ENCODE results near the gene RGL2. TPM values are rescaled to one million over a fixed set of nuclear protein-coding genes. Genes with fewer than 3 reads are reported as not detected.
"Not testable (repeated sequence)": the region's sequence is repeated elsewhere in the genome, so short reads cannot be mapped to it uniquely, and the experiment has no call there.

Gene RGL2
- total RNA-seq, 1 donor from 2014 or later, result 15.4 TPM

DNA sequence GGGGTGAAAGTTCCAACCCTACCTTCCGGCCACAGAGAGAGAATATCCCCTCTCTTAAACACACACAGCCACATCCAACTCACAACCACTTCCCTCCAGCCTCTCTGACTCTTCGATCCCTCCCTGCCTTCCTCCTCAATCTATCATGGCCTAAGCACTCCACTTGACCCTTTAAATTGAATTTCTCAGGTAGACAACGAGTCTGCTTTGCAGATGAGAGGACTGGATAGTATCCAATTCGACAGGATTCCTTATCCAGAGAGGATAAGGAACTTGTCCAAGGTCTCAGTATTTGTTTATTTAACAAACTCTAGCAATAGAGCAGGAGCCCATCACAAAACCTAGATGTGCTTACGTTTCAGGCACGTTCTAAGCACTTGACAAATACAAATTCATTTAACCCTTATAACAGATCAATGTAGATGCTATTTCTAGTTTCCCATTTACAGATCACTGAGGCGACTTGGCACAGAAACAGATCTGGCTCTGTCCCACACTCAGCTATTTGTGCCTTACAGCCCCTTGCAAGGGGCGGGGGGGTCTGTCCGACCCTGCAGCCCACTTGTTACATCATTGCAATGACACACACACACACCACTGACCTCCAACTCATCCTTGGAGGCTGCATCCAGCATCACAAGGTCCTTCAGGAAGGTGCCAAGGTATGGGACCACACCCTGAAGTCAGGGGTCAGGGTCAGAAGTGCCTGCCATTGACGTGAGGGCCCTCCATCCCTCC is 4.5 kb downstream of the RGL2 start:
- DNase-seq (ENCODE audit: low spot score), result no peak

DNA sequence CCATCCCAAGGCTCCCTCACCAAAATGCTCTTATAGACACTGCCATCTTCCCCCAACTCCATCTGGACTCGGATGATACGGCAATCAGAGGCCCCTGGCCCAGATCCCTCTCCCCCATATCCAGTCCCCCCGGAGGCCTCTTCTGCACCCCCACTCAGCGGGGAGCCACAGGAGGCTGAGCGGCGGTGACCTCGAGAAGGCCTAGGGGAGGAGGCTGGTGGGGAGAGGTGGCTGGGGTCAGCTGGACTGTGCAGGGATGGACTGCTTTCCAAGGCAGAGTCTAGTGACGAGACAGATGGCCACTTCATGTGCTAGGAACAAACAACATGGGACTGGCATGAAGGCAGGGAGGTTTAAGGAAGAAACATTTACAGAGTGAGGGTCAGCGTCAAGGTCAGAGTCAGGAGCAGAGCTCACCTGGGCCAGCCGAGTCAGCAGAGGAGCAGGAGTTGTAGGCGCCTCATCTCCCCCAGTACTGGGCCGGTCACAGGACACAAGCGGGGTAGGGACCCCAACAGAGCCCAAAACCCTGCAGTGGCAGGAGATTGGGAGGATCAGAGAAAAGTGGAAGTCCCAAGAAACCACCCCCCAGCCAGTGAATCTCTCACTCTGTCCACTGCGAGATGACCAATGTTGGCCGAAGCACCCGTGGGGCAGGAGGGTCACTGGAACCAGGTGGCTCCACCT is 5.6 kb downstream of the RGL2 start:
- no peak for DNase-seq (ENCODE audit: low spot score)

DNA sequence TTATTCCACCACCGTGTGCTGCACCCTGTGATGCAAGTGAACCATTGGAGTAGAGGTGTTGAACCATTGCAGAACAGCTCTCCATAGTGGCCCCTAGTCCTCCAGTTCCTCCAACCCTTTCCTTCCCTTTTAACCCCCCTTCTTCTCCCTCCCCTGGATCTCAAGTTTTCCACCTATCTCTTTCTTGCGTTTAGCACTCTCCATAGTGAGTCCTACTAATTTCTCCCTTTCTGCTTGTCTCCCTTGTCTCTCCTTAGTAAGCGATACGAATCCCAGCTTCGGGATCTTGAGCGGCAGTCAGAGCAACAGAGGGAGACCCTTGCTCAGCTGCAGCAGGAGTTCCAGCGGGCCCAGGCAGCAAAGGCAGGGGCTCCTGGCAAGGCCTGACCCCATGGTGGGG is 8.3 kb downstream of the RGL2 start:
- no peak for DNase-seq (ENCODE audit: low spot score)

DNA sequence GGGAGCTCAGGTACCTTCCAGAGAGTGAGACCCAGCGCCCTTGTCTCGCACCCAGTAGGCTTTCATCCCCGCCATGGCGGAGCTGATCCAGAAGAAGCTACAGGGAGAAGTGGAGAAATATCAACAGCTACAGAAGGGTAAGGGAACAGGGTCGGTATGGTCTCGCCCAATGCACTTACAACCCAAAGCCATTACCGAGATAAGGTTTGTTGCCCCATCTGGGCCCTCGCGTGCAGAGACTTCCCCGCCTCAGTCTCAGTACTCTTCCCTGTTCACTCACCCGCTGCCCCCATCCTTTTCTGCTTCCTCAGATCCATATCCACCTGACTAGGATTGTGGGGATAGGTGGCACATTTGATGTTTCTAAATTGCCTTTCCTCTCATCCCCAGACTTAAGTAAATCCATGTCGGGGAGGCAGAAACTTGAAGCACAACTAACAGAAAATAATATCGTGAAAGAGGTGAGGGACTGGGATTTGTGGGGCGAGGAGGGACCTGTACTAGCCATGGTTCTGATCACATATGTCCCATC is 8.9 kb downstream of the RGL2 start:
- no peak for DNase-seq (ENCODE audit: low spot score)

DNA sequence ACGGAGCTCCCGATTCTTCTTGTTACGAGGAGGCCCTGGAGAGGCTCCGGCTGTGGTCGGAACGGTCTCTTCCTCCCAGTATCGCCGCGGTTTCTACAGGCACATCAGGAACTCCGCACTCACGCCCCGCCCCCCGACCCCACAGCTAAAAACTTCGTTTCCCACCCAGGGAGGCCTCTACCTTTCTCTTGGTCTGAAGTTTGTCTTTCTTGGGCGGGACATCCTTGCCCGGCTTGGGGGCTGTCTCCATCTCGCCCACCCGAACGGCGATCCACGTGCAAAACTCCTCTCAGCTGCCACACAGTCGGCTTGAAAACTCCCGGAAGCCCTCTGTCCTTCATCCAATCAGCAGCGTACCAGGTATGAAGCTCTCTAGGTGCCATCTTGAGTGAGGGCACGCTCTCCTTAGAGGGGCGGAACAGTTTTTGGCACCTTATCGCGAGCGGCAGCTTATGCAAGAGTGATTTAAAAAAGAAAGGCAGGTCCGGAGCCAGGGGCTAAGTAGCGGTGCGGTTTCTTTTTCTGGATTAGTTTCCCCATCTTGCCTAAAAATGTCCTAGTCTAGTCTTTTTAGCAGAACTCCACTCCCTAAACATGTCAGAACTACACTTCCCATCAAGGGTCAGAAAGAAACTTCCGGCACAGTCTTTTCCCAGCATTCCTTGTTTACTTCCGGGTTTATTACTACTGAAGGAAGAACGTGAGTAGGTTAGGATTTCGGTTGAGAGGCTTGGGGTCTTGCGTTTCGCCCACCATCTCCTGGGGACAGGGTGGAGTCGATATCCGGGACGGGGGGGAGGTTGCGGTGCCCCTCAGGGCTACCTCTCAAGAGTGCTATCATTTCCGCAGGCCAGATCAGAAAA is 9.6 kb downstream of the RGL2 start, which contains the start of the genes PFDN6 and WDR46:
PFDN6 (plus strand) TSS at position 681 of the 863 bp plus-strand sequence. CDS start 256 bp downstream, outside the sequence.
WDR46 (minus strand) TSS at position 319 of the 863 bp plus-strand sequence; CDS start at position 250, 69 bp downstream.
- DNase-seq (ENCODE audit: low spot score), result peak; percentile 97

DNA sequence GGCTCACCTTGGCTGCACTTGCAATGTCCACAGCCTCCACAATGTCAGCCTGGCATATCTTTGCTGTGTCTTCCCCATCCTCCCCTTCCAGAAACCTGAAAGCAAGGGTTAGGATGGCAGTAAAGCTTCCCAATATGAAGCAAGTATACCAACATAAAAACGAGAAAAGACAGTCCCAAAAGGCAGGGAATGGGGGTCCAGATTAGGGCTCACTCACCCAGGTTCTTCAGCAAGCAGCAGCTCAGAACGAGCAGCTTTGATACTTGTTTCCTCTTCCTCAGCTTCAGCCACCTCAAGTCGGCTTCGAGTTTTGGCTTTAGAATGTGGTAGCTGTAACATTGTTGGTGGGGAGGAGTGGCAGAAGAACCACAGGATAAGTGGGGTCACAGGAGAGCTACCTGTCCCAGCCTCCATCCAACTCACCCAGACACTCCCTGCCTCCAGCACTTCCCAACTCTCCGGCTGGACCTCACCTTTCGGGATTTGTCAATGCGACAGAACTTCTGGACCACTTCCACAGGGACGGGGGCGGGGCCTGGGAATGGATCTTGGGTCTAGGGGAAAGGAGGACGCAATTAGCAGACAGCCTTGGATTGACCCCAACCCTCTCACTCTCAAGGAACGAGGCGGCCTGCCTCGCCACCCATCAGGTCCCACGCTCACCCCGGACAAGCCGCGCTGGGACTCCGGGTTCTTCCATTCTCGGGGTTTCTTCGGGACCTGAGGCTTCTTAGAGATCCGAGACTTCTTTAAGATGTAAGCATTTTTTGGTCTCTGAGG is 10.4 kb downstream of the RGL2 start:
- DNase-seq (ENCODE audit: low spot score), result no peak

DNA sequence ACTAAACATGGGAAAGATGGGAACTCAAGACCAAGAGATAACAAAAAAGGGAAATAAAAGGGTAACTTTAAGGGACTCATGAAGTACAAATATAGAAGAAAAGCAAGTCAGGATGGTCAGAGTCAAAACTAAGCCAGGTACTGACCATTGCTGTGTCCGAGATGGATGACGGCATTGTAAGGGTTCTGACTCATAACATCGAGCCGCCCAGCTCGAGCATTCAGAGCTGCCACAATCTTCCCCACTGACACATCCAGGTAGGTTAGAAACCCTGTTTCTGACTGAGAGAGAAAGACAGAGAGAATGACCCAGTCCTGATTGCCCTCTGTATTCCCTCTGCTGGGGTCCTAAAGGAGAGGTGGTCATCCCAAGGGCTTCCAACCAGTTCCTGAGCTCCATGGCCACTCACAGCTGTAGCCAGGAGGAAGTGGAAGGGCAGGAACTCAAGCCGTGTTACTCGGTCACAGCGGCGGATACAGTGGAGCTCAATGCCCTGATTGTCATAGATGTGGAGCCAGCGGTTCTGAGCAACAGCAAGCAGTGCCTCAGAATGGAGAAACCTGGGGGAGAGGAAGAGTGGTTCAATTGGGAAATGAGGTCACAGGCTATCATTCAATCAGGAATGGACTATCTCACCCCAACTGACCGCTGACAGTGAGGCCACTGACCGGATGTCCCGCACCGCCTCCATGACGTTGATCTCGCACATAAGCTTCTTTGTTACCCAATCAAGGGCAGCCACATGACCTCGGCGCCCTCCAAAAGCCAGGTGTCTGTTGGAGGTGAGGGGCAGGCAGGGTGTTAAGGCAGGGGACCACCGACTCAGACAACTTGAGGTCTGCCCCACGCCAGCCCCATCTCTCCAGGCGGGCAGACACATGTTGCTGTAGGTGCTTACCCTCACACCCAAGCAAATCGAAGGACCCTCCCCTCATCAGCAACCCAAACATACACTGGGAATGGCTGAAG is 11.5 kb downstream of the RGL2 start:
- no peak for DNase-seq (ENCODE audit: low spot score)

DNA sequence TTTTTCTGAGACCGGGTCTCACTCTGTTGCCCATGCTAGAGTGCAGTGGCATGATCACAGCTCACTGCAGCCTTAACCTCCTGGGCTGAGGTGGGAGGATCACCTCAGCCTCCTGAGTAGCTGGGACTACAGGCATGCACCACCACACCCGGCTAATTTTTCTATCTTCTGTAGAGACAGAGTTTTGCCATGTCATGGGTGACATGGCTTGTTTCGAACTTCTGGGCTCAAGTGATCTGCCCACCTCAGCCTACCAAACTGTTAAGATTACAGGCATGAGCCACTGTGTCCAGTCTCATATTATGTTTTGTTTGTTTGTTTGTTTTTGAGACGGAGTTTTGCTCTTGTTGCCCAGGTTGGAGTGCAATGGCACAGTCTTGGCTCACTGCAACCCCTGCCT is 13.5 kb downstream of the RGL2 start:
- DNase-seq (ENCODE audit: low spot score), result not testable (repeated sequence)

DNA sequence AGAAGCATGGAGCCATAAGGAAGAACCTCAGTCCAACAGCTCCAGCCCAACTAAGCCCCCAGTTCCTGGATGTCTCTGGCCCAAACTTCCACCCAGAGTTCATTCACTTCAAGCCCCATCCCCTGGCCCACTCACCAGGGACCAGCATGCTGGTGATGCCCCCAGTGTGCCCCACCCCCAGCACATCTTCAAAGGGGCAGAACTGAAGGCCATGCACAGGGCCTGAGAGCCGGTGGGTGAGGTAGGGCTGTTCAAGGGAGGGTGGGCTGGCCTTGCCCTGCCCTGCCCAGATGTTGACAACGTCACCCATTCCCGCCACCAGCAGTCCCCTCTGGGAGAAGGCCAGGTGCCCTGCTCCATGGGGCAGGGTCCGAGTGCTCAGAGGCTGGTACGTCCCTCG is 18.2 kb downstream of the RGL2 start:
- DNase-seq (ENCODE audit: low spot score), result no peak

DNA sequence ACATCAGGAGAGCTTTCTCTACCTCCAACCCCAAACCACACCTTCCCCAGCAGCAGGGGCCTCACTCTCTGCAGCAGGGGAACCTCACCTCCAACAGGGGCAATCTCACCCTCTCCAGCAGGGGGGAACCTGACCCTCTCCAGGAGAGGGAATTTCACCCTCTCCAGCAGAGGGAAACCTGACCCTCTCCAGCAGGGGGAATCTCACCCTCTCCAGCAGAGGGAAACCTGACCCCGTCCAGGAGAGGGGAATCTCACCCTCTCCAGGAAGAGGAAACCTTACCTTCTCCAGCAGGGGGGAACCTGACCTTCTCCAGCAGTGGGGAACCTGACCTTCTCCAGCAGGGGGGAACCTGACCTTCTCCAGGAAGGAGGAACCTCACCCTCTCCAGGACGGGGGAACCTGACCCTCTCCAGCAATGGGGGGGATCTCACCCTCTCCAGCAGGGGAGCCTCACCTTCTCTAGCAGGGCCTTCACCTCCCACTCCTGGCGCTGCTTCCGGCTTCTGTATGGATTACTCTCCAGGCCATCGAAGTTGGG is 18.7 kb downstream of the RGL2 start:
- no peak for DNase-seq (ENCODE audit: low spot score)

DNA sequence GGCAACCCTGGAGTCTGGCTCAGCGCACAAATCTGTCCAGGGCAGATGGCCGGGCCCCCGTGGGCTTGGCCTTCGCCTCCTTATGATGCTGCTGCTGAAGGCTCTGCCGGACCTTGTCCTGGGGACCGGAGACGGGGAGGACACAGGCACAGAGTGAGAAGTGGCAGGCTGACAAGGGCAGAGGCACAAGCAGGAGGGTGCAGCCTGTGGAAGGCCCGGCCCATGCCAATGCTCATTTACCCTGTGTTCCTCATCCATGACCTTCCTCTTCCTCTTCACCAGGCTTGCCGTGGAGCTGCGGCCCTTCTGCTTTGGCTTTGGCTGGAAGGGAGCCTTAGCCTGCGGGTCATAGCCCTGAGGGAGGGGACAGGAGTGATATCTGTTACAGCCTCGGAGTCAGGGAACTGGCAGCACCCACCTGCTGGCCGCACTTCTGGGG is 19.5 kb downstream of the RGL2 start:
- no peak for DNase-seq (ENCODE audit: low spot score)

DNA sequence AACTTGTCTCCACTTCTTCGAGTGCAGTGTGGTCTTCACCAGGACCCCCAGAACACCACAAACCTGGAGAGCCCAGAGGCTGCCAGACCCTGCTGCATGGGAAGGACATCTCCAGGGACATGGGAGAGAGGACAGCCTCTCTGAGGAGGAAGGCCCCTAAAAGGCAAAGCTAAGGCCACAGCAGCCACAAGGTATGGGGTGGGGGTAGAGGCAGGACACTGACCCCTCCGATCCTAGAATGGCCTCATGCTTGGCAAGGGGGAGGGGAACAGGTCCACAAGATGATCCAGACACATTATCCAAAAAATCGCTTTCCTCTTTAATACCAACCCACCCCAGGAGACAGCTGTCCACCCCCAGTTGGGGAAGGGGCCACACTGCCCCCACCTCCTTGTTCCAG is 19.9 kb downstream of the RGL2 start:
- no peak for DNase-seq (ENCODE audit: low spot score)

DNA sequence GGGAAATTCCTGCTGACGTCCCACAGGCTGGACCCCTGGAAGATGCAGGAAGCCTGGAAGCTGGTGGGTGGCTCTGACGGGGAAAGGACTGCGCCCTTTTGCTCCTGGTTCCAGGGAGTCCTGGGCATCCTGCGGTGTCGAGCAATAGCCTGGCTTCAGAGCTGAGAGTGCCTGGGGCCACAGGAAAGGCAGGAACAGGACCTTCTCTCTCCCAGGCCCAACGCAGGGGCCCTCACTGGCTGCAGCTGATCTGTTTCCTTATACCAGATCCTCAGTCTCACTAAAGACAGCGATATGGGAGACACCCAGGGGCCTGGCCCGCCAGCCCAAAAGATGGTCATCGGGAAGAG is 20.4 kb downstream of the RGL2 start:
- no peak for DNase-seq (ENCODE audit: low spot score)

DNA sequence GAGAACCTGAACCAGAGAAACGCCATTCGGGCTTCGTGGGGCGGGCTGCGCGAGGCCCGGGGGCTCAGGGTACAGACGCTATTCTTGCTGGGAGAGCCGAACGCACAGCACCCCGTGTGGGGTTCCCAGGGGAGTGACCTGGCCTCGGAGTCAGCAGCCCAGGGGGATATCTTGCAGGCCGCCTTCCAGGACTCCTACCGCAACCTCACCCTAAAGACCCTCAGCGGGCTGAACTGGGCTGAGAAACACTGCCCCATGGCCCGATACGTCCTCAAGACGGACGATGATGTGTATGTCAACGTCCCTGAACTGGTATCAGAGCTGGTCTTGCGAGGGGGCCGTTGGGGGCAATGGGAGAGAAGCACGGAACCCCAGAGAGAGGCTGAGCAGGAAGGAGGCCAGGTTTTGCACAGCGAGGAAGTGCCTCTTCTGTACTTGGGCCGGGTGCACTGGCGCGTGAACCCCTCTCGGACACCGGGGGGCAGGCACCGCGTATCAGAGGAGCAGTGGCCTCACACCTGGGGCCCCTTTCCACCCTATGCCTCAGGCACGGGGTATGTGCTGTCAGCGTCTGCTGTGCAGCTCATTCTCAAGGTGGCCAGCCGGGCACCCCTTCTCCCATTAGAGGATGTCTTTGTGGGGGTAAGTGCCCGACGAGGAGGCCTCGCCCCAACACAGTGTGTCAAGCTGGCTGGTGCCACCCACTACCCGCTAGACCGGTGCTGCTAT is 20.9 kb downstream of the RGL2 start:
- DNase-seq (ENCODE audit: low spot score), result no peak

DNA sequence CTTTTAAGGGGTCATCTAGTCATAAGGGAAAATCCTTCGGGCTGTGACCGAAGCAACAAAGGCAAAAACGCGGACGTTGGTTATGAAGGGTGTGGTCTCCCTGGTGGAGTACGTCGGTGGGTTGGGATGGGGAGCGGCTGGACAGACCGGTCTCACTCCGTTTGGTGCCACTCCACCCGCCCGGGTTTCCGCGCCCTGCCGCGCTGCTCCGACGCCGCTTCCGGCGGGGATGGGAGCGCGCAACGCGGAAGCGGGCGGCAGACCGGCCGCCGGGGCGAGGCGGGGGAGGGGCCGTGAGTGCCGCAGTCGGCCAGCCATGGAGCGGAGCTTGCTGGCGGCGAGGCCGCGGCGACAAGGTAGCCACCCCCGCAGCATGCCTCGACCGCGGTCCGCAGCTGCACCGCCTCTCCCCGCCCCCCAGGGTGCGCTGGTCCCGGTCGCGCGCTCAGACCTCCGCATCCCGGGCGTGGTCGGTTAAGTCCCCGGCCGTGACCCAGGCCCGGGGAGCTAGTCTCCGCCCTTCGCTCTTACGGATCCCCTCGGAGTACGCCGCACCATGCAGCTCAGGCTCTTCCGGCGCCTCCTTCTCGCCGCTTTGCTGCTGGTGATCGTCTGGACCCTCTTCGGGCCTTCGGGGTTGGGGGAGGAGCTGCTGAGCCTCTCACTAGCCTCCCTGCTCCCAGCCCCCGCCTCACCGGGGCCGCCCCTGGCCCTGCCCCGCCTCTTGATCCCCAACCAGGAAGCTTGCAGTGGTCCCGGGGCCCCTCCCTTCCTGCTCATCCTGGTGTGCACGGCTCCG is 21.7 kb downstream of the RGL2 start, which contains the start of gene B3GALT4:
B3GALT4 (plus strand) TSS at position 260 of the 799 bp plus-strand sequence; CDS start at position 557, 297 bp downstream.
- peak; percentile 86 for DNase-seq (ENCODE audit: low spot score)

DNA sequence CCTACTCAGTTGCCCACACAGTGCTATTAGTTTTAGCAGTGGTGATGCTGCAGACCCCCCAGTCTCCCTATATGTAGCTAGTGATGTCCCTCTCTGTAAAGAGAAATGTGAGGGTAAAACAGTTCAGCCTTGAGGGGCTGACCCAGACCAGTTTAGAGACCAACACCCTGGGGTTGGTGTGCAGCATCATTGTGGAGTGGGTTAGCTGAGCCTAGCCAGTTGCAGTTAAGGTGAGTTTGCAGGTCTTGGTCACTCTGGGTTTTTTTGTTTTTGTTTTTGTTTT is 22.2 kb downstream of the RGL2 start:
- DNase-seq (ENCODE audit: low spot score), result no peak

DNA sequence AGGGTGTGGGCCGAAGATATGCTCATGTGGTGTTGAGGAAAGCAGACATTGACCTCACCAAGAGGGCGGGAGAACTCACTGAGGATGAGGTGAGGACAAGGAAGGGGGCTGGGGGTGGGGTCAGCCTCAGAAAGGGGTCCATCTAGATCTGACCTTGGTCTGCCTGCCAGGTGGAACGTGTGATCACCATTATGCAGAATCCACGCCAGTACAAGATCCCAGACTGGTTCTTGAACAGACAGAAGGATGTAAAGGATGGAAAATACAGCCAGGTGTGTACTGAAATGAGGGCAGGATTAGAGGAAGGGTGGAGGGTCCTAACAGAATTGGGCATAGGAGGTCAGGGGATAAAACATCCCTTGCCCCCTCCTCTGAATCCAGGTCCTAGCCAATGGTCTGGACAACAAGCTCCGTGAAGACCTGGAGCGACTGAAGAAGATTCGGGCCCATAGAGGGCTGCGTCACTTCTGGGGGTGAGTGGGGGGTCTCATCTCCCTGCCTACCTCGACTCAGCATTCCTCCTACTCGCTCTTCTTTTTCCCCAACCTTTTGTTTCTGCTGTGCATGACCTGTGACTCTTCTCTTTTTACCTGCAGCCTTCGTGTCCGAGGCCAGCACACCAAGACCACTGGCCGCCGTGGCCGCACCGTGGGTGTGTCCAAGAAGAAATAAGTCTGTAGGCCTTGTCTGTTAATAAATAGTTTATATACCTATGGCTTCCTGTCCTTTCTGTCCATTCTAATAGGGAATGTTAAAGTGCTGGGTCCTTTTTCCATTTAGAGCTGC is 22.8 kb downstream of the RGL2 start:
- not testable (repeated sequence) for DNase-seq (ENCODE audit: low spot score)
